Measurements from ENCODE around the gene CSRP2. TPM values are rescaled to one million over a fixed set of nuclear protein-coding genes. Genes with fewer than 3 reads are reported as not detected.

CSRP2 gene
- polyA plus RNA-seq, 1 experiment = 81.6 TPM

DNA sequence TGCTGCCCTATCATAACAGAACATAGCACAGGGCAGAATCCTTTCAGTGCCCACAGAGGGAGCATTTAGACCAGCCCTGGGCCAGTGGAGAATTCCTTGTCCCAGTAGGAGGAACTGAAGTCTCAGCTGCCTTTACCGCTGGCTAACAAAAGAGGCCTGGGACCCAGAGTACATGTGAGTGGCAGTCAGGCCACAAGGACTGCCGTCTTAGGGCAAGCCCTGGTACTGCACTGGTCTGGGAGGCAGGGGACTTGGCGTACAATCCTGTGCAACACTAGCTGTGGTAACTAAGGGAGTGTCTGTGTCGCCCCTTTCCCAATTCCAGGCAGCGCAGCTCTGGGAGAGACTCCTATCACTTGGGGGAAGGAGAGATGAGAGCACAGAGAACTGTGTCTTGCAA is 17.0 kb upstream of the CSRP2 start:
- CTCF ChIA-PET = interaction anchor here (1.2 kb wide), 1 partner anchor 9 kb away, joined by 3 read pairs; no protein-coding TSS in a partner anchor
- POLR2A ChIA-PET = no interaction called here
- no peaks in the 10 kb centered on the region for H3K36me3 ChIP-seq (ENCODE audit: control insufficient read depth, insufficient read depth, low read length)

DNA sequence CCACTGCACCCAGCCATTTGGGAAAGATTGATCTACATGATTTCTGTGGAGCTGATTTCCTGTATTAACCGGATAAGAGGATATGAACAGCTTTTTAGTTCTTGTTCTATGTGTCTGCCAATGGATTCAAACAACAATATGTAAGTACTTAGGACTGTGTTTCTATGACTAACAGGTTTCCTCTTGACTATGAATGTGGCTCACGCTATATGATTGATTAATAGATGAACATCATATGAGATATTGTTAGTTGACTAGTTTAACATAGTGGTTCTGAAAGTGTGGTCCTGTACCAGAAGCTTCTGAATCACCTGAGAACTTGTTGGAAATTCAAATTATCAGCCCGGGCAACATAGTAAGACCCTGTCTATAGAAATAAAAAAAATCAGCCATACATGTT is 12.8 kb upstream of the CSRP2 start:
- DNase-seq (ENCODE audit: low read depth) = no peak
- ChIA-PET CTCF (interaction anchor here (1.2 kb wide), 1 partner anchor 13 kb away, joined by 4 read pairs; no protein-coding TSS in a partner anchor), POLR2A (no interaction called here)
- TF ChIP-seq, protein P1, sequence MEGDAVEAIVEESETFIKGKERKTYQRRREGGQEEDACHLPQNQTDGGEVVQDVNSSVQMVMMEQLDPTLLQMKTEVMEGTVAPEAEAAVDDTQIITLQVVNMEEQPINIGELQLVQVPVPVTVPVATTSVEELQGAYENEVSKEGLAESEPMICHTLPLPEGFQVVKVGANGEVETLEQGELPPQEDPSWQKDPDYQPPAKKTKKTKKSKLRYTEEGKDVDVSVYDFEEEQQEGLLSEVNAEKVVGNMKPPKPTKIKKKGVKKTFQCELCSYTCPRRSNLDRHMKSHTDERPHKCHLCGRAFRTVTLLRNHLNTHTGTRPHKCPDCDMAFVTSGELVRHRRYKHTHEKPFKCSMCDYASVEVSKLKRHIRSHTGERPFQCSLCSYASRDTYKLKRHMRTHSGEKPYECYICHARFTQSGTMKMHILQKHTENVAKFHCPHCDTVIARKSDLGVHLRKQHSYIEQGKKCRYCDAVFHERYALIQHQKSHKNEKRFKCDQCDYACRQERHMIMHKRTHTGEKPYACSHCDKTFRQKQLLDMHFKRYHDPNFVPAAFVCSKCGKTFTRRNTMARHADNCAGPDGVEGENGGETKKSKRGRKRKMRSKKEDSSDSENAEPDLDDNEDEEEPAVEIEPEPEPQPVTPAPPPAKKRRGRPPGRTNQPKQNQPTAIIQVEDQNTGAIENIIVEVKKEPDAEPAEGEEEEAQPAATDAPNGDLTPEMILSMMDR (IDR thresholded peaks at IDR 0.05; ENCODE audit: insufficient read depth, low read depth, low read length) = no peak
- no peaks in the 10 kb centered on the region; the same call in 1 of the 2 replicates for H3K27me3 ChIP-seq (ENCODE audit: control insufficient read depth, insufficient read depth, low read length)
- H3K36me3 ChIP-seq (ENCODE audit: control insufficient read depth, insufficient read depth, low read length) = no peaks in the 10 kb centered on the region
- H3K4me3 ChIP-seq (ENCODE audit: low read depth, low read length) = no peak overlapping the region

More for the DNA sequence above, 17.0 kb upstream of the CSRP2 start:
- DNase-seq (ENCODE audit: low read depth) = no peak
- Histone ChIP-seq H3K27me3 (ENCODE audit: control insufficient read depth, insufficient read depth, low read length) (no peaks in the 10 kb centered on the region; the same call in 1 of the 2 replicates), H3K4me3 (ENCODE audit: low read depth, low read length) (no peak overlapping the region)
- TF ChIP-seq, protein P1 (IDR thresholded peaks at IDR 0.05; ENCODE audit: insufficient read depth, low read depth, low read length) = no peak

DNA sequence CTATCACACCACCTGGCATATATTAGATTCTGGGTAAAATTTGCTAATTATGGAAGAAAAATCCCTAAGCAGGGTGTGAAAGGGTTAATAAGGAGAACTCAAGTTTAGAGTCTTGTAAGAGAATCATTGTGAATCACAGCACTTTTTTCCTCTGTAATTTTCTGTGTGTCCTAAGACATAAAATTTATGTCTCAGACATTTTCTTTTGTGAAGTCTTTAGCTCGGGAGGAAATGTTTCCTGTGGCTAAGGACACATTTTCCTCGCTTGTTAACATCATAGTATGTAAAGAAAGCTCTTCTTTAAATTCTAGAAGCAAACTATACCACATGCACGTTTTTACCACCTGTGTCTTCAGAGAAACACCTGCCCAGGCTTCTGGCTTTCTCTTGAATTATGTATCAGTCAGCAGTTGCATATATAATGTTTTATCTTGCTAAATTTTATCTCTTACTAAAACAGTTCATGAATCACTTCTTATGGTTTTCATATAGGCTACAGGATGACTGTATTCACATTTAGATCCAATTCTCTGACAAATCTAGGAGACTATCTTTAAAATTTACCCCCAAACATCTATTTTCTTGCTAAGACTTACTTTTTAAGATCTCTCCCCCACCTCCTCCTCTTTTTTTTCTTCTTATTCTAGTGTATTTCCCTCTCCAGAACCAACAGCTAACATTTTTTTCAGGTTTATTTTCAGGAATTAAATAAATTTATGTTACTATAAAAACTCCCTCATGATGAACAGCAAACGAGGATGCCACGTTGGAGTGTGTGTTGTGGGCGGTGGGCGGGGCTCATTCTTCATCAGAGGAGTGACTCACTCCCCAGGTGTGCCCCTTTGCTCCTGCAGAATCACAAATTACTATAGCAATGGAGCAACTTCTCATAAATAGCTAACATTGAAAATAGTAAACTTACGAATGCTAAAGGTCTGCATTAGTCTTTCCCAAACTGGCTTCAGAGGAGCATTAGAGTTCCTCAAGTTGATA is 11.6 kb upstream of the CSRP2 start:
- POLR2A ChIA-PET = no interaction called here
- no peak for DNase-seq (ENCODE audit: low read depth)
- Histone ChIP-seq H3K27me3 (ENCODE audit: control insufficient read depth, insufficient read depth, low read length) (no peaks in the 10 kb centered on the region), H3K36me3 (ENCODE audit: control insufficient read depth, insufficient read depth, low read length) (no peaks in the 10 kb centered on the region), H3K4me3 (ENCODE audit: low read depth, low read length) (no peak overlapping the region)
- TF ChIP-seq, protein P1 (IDR thresholded peaks at IDR 0.05; ENCODE audit: insufficient read depth, low read depth, low read length) = no peak
- CTCF ChIA-PET = interaction anchor here (0.7 kb wide), 1 partner anchor 303 kb away, joined by 5 read pairs; no protein-coding TSS in a partner anchor

DNA sequence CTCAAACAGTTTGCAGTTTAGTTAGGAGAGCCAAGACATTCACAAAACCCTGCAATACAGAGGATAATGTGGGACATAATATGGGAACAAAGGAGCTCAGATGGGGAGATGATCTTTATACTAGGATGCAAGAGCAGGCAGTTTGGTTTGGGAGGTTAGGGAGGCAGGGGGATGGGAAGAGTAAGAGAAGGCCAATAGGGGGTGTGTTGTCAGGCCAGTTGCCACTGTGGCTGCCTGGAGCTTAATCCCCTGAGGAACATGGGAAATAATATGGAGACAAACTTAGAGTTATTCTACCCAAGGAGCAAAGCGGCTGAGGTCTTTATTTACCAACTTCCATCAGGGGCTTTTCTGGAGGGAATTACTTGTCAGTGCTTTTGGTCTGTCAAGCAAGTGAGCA is 10.0 kb upstream of the CSRP2 start:
- H3K36me3 ChIP-seq (ENCODE audit: control insufficient read depth, insufficient read depth, low read length) = no peaks in the 10 kb centered on the region
- TF ChIP-seq, protein P1 (IDR thresholded peaks at IDR 0.05; ENCODE audit: insufficient read depth, low read depth, low read length) = no peak
- H3K4me3 ChIP-seq (ENCODE audit: low read depth, low read length) = no peak overlapping the region
- ChIA-PET POLR2A (no interaction called here), CTCF (no interaction called here)
- DNase-seq (ENCODE audit: low read depth) = no peak
- H3K27me3 ChIP-seq (ENCODE audit: control insufficient read depth, insufficient read depth, low read length) = no peaks in the 10 kb centered on the region

DNA sequence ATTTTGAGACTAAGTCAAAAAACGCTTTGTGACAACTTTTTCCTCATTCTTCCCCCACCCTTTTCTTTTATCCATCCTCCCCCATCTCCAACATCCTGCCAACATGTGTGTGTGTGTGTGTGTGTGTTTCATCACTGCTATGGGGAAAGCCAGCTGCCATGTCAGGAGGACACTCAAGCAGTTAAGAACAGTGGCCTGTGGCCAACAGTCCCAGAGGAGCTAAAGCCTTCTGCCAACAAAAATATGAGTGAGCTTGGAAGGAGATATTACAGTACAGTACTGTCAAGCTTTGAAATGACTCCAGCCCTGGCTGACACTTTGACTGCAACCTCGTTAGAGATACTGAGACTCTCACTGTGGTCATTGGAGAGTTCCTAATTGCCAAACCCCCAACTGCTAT is 5.0 kb upstream of the CSRP2 start:
- ChIA-PET POLR2A (interaction anchor here (0.6 kb wide), 1 partner anchor 18 kb away, joined by 4 read pairs; no protein-coding TSS in a partner anchor), CTCF (interaction anchor here (2.9 kb wide), 1 partner anchor 32 kb away, joined by 8 read pairs; no protein-coding TSS in a partner anchor)
- TF ChIP-seq, protein P1 (IDR thresholded peaks at IDR 0.05; ENCODE audit: insufficient read depth, low read depth, low read length) = no peak
- no peak for DNase-seq (ENCODE audit: low read depth)
- Histone ChIP-seq H3K36me3 (ENCODE audit: control insufficient read depth, insufficient read depth, low read length) (no peaks in the 10 kb centered on the region), H3K27me3 (ENCODE audit: control insufficient read depth, insufficient read depth, low read length) (no peaks in the 10 kb centered on the region), H3K4me3 (ENCODE audit: low read depth, low read length) (no peak overlapping the region)
